Measurements from ENCODE around the gene ANKUB1. TPM values are rescaled to one million over a fixed set of nuclear protein-coding genes. Genes with fewer than 3 reads are reported as not detected.

ANKUB1 gene
- polyA plus RNA-seq, 3 donors from 2014 or later, result not detected

GRCh38 chr3:149816986-149817385 lies 24.6 kb upstream of the ANKUB1 start:
- no peak for DNase-seq
- H3K36me3 Mint-ChIP-seq, result no peaks in the 10 kb centered on the region
- H3K27ac Mint-ChIP-seq, result peak overlapping the region in 1 of 6 donors; percentile 57
- H3K4me1 Mint-ChIP-seq, result peaks cover 73 to 99% of the 10 kb centered on the region in 2 donors
- H3K4me3 Mint-ChIP-seq, result peak overlapping the region in 1 of 5 donors; percentile 6
- H3K9me3 Mint-ChIP-seq, result no peaks in the 10 kb centered on the region
- H3K27me3 Mint-ChIP-seq (ENCODE audit: low read depth in 3 of 3), result peaks cover 0 to 4% (median 4%) of the 10 kb centered on the region in 3 donors

- Mint-ChIP-seq H3K4me3 (peak overlapping the region in 1 of 5 donors; percentile 39), H3K4me1 (peaks cover 67 to 95% of the 10 kb centered on the region in 2 donors), H3K9me3 (no peaks in the 10 kb centered on the region), H3K27ac (no peak overlapping the region), H3K27me3 (ENCODE audit: low read depth in 3 of 3) (peaks cover 0 to 4% (median 4%) of the 10 kb centered on the region in 3 donors), H3K36me3 (no peaks in the 10 kb centered on the region)
- no peak for DNase-seq
These were observed 24.0 kb upstream of the ANKUB1 start for GRCh38 chr3:149816311-149816710.

- Mint-ChIP-seq H3K27me3 (ENCODE audit: low read depth in 3 of 3) (peaks cover 0 to 4% (median 4%) of the 10 kb centered on the region in 3 donors), H3K4me1 (peaks cover 63 to 89% of the 10 kb centered on the region in 2 donors), H3K36me3 (no peaks in the 10 kb centered on the region), H3K4me3 (peak overlapping the region in 2 of 5 donors; percentile 19 to 39), H3K27ac (peak overlapping the region in 1 of 6 donors; percentile 8), H3K9me3 (no peaks in the 10 kb centered on the region)
- no peak for DNase-seq
These were observed 23.4 kb upstream of the ANKUB1 start for GRCh38 chr3:149815728-149816127.

- H3K27ac Mint-ChIP-seq, result peak overlapping the region in 2 of 6 donors; percentile 3 to 43
- H3K4me3 Mint-ChIP-seq, result peak overlapping the region; percentile 97 to 100 (median 99)
- H3K27me3 Mint-ChIP-seq (ENCODE audit: low read depth in 3 of 3), result peaks cover 0 to 4% (median 4%) of the 10 kb centered on the region in 3 donors
- no peaks in the 10 kb centered on the region for H3K36me3 Mint-ChIP-seq
- no peaks in the 10 kb centered on the region for H3K9me3 Mint-ChIP-seq
- H3K4me1 Mint-ChIP-seq, result peaks cover 62 to 85% of the 10 kb centered on the region in 2 donors
- no peak for DNase-seq
These were observed 23.0 kb upstream of the ANKUB1 start for GRCh38 chr3:149815321-149815720.

- Mint-ChIP-seq H3K9me3 (no peaks in the 10 kb centered on the region), H3K36me3 (no peaks in the 10 kb centered on the region), H3K27ac (peak overlapping the region; percentile 95 to 100 (median 99)), H3K4me1 (peaks cover 51 to 69% of the 10 kb centered on the region in 2 donors), H3K4me3 (peak overlapping the region; percentile 97 to 100 (median 99)), H3K27me3 (ENCODE audit: low read depth in 3 of 3) (peaks cover 2 to 4% (median 4%) of the 10 kb centered on the region in 3 donors)
- peak; percentile 16 to 20 (median 20) for DNase-seq
These were observed 21.3 kb upstream of the ANKUB1 start for GRCh38 chr3:149813367-149814281.

GRCh38 chr3:149812606-149813366 lies 20.4 kb upstream of the ANKUB1 start, which contains the start of gene RNF13:
Gene RNF13, plus strand, starts transcription at chr3:149813215. Its CDS starts 32,812 bp downstream, at chr3:149846027.
- peak; percentile 91 to 92 (median 92) for DNase-seq
- Mint-ChIP-seq H3K27ac (peak within 1 kb of the TSS; percentile 95 to 100 (median 99)), H3K36me3 (no peaks in the 10 kb centered on the region), H3K27me3 (ENCODE audit: low read depth in 3 of 3) (peaks cover 4 to 8% (median 6%) of the 10 kb centered on the region in 3 donors), H3K4me1 (peaks cover 49 to 60% of the 10 kb centered on the region in 2 donors), H3K9me3 (no peaks in the 10 kb centered on the region), H3K4me3 (peak within 1 kb of the TSS; percentile 97 to 100 (median 99))

GRCh38 chr3:149812165-149812605 lies 19.8 kb upstream of the ANKUB1 start:
- H3K27ac Mint-ChIP-seq, result peak overlapping the region; percentile 95 to 100 (median 99)
- H3K27me3 Mint-ChIP-seq (ENCODE audit: low read depth in 3 of 3), result peaks cover 4 to 10% (median 6%) of the 10 kb centered on the region in 3 donors
- H3K36me3 Mint-ChIP-seq, result no peaks in the 10 kb centered on the region
- H3K9me3 Mint-ChIP-seq, result no peaks in the 10 kb centered on the region
- peaks cover 43 to 54% of the 10 kb centered on the region in 2 donors for H3K4me1 Mint-ChIP-seq
- no peak for DNase-seq
- peak overlapping the region; percentile 97 to 100 (median 99) for H3K4me3 Mint-ChIP-seq

GRCh38 chr3:149810846-149811245 lies 18.5 kb upstream of the ANKUB1 start:
- Mint-ChIP-seq H3K27ac (no peak overlapping the region), H3K4me3 (no peak overlapping the region), H3K27me3 (ENCODE audit: low read depth in 3 of 3) (peaks cover 6 to 15% (median 7%) of the 10 kb centered on the region in 3 donors), H3K9me3 (no peaks in the 10 kb centered on the region), H3K4me1 (peaks cover 32 to 45% of the 10 kb centered on the region in 2 donors), H3K36me3 (no peaks in the 10 kb centered on the region)
- no peak for DNase-seq

GRCh38 chr3:149809699-149810098 lies 17.3 kb upstream of the ANKUB1 start:
- no peak overlapping the region for H3K4me3 Mint-ChIP-seq
- peaks cover 22 to 33% of the 10 kb centered on the region in 2 donors for H3K4me1 Mint-ChIP-seq
- H3K27me3 Mint-ChIP-seq (ENCODE audit: low read depth in 3 of 3), result peaks cover 6 to 17% (median 7%) of the 10 kb centered on the region in 3 donors
- no peaks in the 10 kb centered on the region for H3K36me3 Mint-ChIP-seq
- DNase-seq, result no peak
- H3K9me3 Mint-ChIP-seq, result peaks cover 0 to 2% (median 0%) of the 10 kb centered on the region in 6 donors
- no peak overlapping the region for H3K27ac Mint-ChIP-seq

GRCh38 chr3:149808209-149808829 lies 16.0 kb upstream of the ANKUB1 start:
- Mint-ChIP-seq H3K4me1 (peaks cover 10 to 19% of the 10 kb centered on the region in 2 donors), H3K4me3 (no peak overlapping the region), H3K27me3 (ENCODE audit: low read depth in 3 of 3) (peaks cover 6 to 17% (median 7%) of the 10 kb centered on the region in 3 donors), H3K36me3 (no peaks in the 10 kb centered on the region), H3K9me3 (peaks cover 0 to 2% (median 0%) of the 10 kb centered on the region in 6 donors), H3K27ac (no peak overlapping the region)
- peak; percentile 36 to 48 (median 39) for DNase-seq

- peaks cover 0 to 4% of the 10 kb centered on the region in 2 donors for H3K4me1 Mint-ChIP-seq
- no peak overlapping the region for H3K27ac Mint-ChIP-seq
- H3K27me3 Mint-ChIP-seq (ENCODE audit: low read depth in 3 of 3), result peaks cover 3 to 13% (median 7%) of the 10 kb centered on the region in 3 donors
- no peaks in the 10 kb centered on the region for H3K36me3 Mint-ChIP-seq
- H3K4me3 Mint-ChIP-seq, result no peak overlapping the region
- H3K9me3 Mint-ChIP-seq, result peaks cover 0 to 2% (median 0%) of the 10 kb centered on the region in 6 donors
- no peak for DNase-seq
These were observed 13.9 kb upstream of the ANKUB1 start for GRCh38 chr3:149806171-149806778.

- H3K4me1 Mint-ChIP-seq, result peaks cover 0 to 4% of the 10 kb centered on the region in 2 donors
- H3K9me3 Mint-ChIP-seq, result peaks cover 0 to 2% (median 0%) of the 10 kb centered on the region in 6 donors
- H3K36me3 Mint-ChIP-seq, result no peaks in the 10 kb centered on the region
- no peak for DNase-seq
- H3K4me3 Mint-ChIP-seq, result no peak overlapping the region
- no peak overlapping the region for H3K27ac Mint-ChIP-seq
- peaks cover 3 to 10% (median 3%) of the 10 kb centered on the region in 3 donors for H3K27me3 Mint-ChIP-seq (ENCODE audit: low read depth in 3 of 3)
These were observed 9.3 kb upstream of the ANKUB1 start for GRCh38 chr3:149801639-149802038.

GRCh38 chr3:149801195-149801594 lies 8.8 kb upstream of the ANKUB1 start:
- no peak overlapping the region for H3K4me3 Mint-ChIP-seq
- no peaks in the 10 kb centered on the region for H3K36me3 Mint-ChIP-seq
- no peaks in the 10 kb centered on the region for H3K4me1 Mint-ChIP-seq
- no peak for DNase-seq
- H3K27me3 Mint-ChIP-seq (ENCODE audit: low read depth in 3 of 3), result peaks cover 0 to 6% (median 3%) of the 10 kb centered on the region in 3 donors
- H3K27ac Mint-ChIP-seq, result no peak overlapping the region
- peaks cover 0 to 2% (median 0%) of the 10 kb centered on the region in 6 donors for H3K9me3 Mint-ChIP-seq
